Gastrocnemius medialis (tissue), 4 donors: ENCODE data around the gene SPTBN4. TPM values are rescaled to one million over a fixed set of nuclear protein-coding genes. Genes with fewer than 3 reads are reported as not detected.

Experiments used
- ATAC-seq, 2 donors: fragments of 150-250 bp; one replicate each; pipeline ENCODE4 v1.9.1; 2016
- DNase-seq, 2 donors: peaks; one replicate each; pipeline ENCODE4 v3.0.0-alpha.2; 2019
- H3K27ac ChIP-seq, 4 donors: fragments of 200-600 bp; sonication (generic); 1 replicate in 1 of 4; 2 replicates in 3 of 4; pipeline ENCODE4 v1.5.1; 2016 to 2018; ENCODE audit warnings: mild to moderate bottlenecking in 2 of 4, moderate library complexity in 1 of 4
- H3K27me3 ChIP-seq, 3 donors: fragments of 200-600 bp; sonication (generic) in 2 of 3; 1 replicate in 1 of 3; 2 replicates in 2 of 3; pipeline versions ENCODE4 v1.5.1 to v1.6.0; 2016 to 2019; ENCODE audit warnings: mild to moderate bottlenecking in 1 of 3, moderate library complexity in 1 of 3
- H3K36me3 ChIP-seq, 2 donors: fragments of 200-600 bp; sonication (generic) in 1 of 2; one replicate each; pipeline ENCODE4 v1.5.1; 2017 to 2018
- H3K4me1 ChIP-seq, 2 donors: fragments of 200-600 bp; sonication (generic) in 1 of 2; one replicate each; pipeline ENCODE4 v1.5.1; 2016 to 2017; ENCODE audit warnings: mild to moderate bottlenecking in 2 of 2
- H3K4me3 ChIP-seq, 4 donors: fragments of 200-600 bp; sonication (generic) in 3 of 4; 1 replicate in 1 of 4; 2 replicates in 3 of 4; pipeline ENCODE4 v1.5.1; 2016 to 2019; ENCODE audit warnings: mild to moderate bottlenecking in 2 of 4
- H3K9me3 ChIP-seq, 3 donors: fragments of 200-600 bp; sonication (generic) in 2 of 3; 1 replicate in 1 of 3; 2 replicates in 2 of 3; pipeline ENCODE4 v1.5.1; 2016 to 2019
- POLR2A ChIP-seq, 2 donors: fragments of 450-650 bp; IDR thresholded peaks; one replicate each; pipeline ENCODE4 v1.6.1; 2017; ENCODE audit warnings: antibody characterized with exemption in 2 of 2, mild to moderate bottlenecking in 2 of 2, moderate library complexity in 2 of 2
- in situ Hi-C, 4 donors: fragments of 200-750 bp; cut with MboI; loops; one replicate each; pipeline versions ENCODE4 v1.15.0 to v1.8.0; 2017; ENCODE audit warnings: low sequenced_read_pairs in 4 of 4
- intact Hi-C: fragments of 100-400 bp; cut with DNase I; formaldehyde crosslinking; loops from one replicate; pipeline ENCODE4 v1.15.1; 2023; ENCODE audit warnings: low total_unique reads
- total RNA-seq, 4 donors: library from RNA; depleted of rRNA; stranded (reverse); fragments of >200 nt; gene quantifications; one replicate each; pipeline versions ENCODE4 v1.1.0 to v1.2.3, GENCODE V29; 2016
- TF ChIP-seq, protein P1 (sequence below), 5 experiments: fragments of 450-650 bp in 3 of 5; fragments of 200-600 bp in 2 of 5; sonication (generic) in 2 of 5; IDR thresholded peaks in 4 of 5; conservative IDR thresholded peaks in 1 of 5; 1 replicate in 4 of 5; 2 replicates in 1 of 5; pipeline ENCODE4 v1.5.1; 2016 to 2019; ENCODE audit warnings: antibody characterized with exemption in 5 of 5, mild to moderate bottlenecking in 3 of 5, moderate library complexity in 3 of 5

The SPTBN4 gene
- total RNA-seq, 4 donors from 2014 or later: 0.86 to 5.9 (median 2.4) TPM

DNA sequence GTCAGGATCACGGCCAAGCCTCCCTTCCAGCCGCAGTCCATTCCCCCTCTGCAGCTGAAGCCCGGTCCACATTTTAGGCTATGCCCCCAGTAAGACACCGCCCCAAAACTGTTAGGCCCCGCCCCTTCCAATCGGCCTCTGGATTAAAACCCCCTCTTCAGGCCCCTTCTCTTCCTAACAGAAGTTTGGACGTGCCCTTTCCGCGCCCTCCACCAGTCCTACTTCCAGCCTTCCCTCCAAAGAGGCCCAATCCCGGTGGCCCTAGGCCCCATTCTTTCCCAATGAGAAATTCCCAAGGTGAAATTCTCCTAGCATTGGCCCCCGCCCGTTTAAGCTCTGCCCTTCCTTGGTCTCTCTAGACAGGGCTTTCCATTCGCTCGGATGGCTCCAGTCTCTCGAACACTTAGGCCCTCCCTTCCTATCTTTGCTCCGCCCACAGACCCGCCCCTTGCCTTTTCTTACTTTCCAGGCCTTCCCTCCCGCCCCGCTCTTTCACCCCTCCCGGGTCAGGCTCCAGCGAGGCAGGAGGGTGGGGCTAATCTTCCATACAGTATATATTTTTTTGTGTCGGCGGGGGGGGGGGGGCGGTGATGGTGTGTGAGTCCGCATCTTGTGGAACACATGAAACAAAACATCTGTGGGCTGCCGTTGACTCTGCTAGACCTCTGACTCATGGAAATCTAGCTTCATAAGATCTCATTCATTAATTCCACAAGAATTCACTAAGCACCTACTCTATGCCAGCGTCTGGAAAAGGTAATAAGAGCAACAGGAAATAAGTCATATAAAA, 148.0 kb downstream of the SPTBN4 start:
- H3K4me3 ChIP-seq: peak overlapping the region; percentile 27 to 47 (median 40)
- peak overlapping the region in 3 of 4 donors; percentile 19 to 58 (median 45) for H3K27ac ChIP-seq
- no peak for TF ChIP-seq POLR2A (IDR thresholded peaks at IDR 0.05)
- TF ChIP-seq, protein P1, sequence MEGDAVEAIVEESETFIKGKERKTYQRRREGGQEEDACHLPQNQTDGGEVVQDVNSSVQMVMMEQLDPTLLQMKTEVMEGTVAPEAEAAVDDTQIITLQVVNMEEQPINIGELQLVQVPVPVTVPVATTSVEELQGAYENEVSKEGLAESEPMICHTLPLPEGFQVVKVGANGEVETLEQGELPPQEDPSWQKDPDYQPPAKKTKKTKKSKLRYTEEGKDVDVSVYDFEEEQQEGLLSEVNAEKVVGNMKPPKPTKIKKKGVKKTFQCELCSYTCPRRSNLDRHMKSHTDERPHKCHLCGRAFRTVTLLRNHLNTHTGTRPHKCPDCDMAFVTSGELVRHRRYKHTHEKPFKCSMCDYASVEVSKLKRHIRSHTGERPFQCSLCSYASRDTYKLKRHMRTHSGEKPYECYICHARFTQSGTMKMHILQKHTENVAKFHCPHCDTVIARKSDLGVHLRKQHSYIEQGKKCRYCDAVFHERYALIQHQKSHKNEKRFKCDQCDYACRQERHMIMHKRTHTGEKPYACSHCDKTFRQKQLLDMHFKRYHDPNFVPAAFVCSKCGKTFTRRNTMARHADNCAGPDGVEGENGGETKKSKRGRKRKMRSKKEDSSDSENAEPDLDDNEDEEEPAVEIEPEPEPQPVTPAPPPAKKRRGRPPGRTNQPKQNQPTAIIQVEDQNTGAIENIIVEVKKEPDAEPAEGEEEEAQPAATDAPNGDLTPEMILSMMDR (IDR thresholded peaks at IDR 0.05 in 4 of 5, conservative IDR thresholded peaks at IDR 0.05 in 1 of 5): no peak
- intact Hi-C loops (no loop called here), in situ Hi-C loops (no loop called here)
- no peaks in the 10 kb centered on the region for H3K36me3 ChIP-seq
- DNase-seq (peak; percentile 51 to 67), ATAC-seq (peak; percentile 11 to 38)
- peaks cover 7 to 9% of the 10 kb centered on the region in 2 donors for H3K4me1 ChIP-seq
- H3K9me3 ChIP-seq: no peaks in the 10 kb centered on the region
- H3K27me3 ChIP-seq: no peaks in the 10 kb centered on the region

DNA sequence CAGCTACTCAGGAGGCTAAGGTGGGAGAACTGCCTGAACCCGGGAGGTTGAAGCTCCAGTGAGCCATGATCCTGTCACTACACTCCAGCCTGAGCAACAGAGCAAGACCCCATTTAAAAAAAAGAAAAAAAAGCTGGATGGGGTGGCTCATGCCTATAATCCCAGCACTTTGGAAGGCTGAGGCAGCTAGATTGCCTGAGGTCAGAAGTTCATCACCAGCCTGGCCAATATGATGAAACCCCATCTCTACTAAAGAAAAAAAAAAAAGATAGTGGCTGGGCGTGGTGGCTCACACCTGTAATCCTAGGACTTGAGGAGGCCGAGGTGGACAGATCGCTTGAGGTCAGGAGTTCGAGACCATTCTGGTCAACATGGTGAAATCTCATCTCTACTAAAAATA, 149.4 kb downstream of the SPTBN4 start:
- no peaks in the 10 kb centered on the region for H3K4me1 ChIP-seq
- ATAC-seq: no peak
- intact Hi-C loops: no loop called here
- DNase-seq: no peak
- H3K27me3 ChIP-seq: no peaks in the 10 kb centered on the region
- no peak overlapping the region for H3K27ac ChIP-seq
- H3K4me3 ChIP-seq: no peak overlapping the region
- no peaks in the 10 kb centered on the region for H3K9me3 ChIP-seq
- TF ChIP-seq POLR2A (IDR thresholded peaks at IDR 0.05): no peak
- TF ChIP-seq, protein P1 (IDR thresholded peaks at IDR 0.05 in 4 of 5, conservative IDR thresholded peaks at IDR 0.05 in 1 of 5): no peak
- H3K36me3 ChIP-seq: no peaks in the 10 kb centered on the region
- in situ Hi-C loops: no loop called here

DNA sequence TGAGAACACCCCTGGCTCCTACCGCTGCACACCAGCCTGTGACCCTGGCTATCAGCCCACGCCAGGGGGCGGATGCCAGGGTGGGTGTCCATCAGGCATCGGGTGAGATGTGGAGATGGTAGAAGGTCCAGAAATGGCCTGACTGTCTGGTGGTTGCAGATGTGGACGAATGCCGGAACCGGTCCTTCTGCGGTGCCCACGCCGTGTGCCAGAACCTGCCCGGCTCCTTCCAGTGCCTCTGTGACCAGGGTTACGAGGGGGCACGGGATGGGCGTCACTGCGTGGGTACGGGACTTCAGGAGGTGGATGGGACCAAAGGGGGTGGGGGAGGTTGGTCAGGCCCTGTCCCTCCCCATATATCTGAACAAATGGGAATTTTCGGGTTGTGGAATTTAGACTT, 150.1 kb downstream of the SPTBN4 start:
- Histone ChIP-seq H3K36me3 (no peaks in the 10 kb centered on the region), H3K9me3 (no peaks in the 10 kb centered on the region), H3K4me3 (no peak overlapping the region), H3K27me3 (no peaks in the 10 kb centered on the region), H3K4me1 (no peaks in the 10 kb centered on the region), H3K27ac (no peak overlapping the region)
- intact Hi-C loops (no loop called here), in situ Hi-C loops (no loop called here)
- TF ChIP-seq, protein P1 (IDR thresholded peaks at IDR 0.05 in 4 of 5, conservative IDR thresholded peaks at IDR 0.05 in 1 of 5): no peak
- no peak for TF ChIP-seq POLR2A (IDR thresholded peaks at IDR 0.05)
- ATAC-seq (no peak), DNase-seq (no peak)

DNA sequence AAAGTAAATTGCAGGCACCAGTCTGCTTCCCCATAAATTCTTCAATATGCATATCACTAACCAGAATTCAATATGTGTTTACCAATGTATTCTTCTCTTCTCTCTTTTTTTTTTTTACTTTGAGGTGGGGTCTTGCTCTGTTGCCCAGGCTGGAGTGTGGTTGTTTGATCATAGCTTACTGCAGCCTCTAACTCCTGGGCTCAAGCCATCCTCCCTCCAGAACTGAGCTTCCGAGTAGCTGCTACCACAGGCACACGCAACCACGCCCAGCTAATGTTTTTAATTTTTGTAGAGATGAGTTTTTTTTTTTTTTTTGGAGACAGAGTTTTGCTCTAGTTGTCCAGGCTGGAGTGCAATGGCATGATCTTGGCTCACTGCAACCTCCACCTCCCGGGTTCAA, 151.2 kb downstream of the SPTBN4 start:
- DNase-seq: no peak
- H3K27ac ChIP-seq: no peak overlapping the region
- TF ChIP-seq, protein P1 (IDR thresholded peaks at IDR 0.05 in 4 of 5, conservative IDR thresholded peaks at IDR 0.05 in 1 of 5): no peak
- TF ChIP-seq POLR2A (IDR thresholded peaks at IDR 0.05): no peak
- in situ Hi-C loops (no loop called here), intact Hi-C loops (no loop called here)
- H3K27me3 ChIP-seq: no peaks in the 10 kb centered on the region
- H3K4me1 ChIP-seq: no peaks in the 10 kb centered on the region
- no peaks in the 10 kb centered on the region for H3K36me3 ChIP-seq
- no peaks in the 10 kb centered on the region for H3K9me3 ChIP-seq
- no peak for ATAC-seq
- H3K4me3 ChIP-seq: no peak overlapping the region
